ENCODE data around the gene CFL2.
"Not testable (repeated sequence)": the region's sequence is repeated elsewhere in the genome, so short reads cannot be mapped to it uniquely, and the experiment has no call there.

CFL2 gene

DNA sequence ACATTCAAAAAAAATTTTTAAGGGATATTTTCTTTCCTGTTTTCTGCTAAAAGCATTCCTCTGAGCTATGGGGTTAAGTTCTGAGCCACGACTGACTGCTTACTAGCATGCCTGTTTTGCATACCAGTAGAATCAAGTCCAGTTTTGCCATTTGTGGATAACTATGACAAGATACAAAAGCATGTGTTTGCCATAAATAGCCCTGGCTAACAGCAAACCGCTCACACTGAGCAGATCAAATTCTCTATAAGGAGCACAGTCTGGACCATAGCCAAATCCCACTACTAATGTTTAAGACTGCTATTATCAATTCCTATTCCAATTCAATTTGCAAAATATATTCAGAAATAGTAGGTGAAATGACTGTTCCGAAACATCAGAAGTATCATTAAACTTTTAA is 3.2 kb downstream of the CFL2 start:
- DNase-seq, result no peak

DNA sequence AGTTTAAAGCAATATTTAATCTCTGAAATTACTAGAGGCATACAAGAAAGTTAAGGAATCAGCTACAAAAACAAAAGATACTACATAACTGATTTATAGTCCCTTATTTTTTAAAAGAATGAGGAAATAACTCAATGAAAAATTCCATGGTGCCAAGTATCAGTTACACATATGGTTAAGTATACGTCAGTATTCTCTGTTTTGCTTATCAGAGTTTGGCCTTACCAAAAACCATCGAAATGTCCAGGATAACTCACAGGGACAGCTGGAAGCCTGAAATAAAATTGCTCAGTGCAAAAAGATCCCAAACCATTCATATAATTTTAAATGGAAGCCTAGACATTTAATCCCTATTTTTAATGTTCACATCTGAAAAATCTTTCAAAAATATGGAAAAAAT is 3.6 kb downstream of the CFL2 start:
- DNase-seq, result no peak

DNA sequence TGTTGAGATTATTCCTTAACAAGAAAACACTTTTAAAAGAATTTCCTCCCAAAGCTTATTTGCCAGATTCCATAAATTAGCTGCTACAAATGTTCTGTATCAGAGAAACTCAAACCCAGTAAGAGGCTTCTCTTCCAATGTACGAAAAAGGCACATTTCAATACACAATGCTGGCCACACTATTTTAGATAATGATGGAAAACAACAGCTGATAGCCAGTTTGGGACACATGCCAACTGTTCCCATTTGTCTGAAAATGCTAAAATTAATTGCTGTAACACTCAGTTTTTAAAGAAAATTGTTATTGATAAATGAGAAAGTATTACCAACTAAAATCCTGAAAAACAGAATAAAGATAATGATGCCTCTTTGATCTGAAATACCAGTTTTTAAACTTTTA is 4.4 kb downstream of the CFL2 start:
- DNase-seq, result no peak

DNA sequence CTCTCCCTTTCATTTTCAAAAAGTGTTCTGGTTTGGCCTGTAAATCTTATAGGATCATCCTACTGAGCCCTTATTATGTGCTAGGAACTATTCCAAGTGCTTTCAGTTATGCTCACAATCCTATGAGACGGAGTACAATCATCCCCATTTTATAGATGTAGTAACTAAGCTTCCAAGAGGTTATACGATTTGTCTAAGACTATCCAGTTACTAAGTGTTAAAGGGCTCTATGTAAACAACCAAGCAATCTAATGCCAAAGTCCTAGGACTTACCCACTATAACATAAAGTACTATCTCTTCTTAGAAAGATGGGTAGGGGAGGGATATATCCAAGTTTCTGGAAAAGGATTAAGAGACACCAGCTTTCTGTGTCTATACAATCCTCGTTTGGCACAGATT is 6.7 kb downstream of the CFL2 start:
- no peak for DNase-seq

DNA sequence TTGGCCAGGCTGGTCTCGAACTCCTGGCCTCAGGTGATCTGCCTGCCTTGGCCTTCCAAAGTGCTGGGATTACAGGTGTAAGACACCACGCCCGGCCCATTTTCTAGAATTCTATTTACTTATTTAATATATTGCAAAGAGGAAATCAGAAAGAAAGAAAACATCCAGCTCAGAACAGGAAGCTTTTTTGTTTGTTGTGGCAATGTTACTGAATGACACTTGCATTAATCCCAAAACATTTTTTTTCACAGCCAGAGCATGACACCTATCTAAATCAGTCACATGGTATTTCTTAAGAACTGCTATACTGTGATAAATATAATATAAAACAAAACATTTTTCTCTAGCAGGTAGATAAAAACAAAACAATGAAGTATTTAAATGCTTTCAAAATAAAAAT is 12.6 kb downstream of the CFL2 start:
- DNase-seq, result no peak

DNA sequence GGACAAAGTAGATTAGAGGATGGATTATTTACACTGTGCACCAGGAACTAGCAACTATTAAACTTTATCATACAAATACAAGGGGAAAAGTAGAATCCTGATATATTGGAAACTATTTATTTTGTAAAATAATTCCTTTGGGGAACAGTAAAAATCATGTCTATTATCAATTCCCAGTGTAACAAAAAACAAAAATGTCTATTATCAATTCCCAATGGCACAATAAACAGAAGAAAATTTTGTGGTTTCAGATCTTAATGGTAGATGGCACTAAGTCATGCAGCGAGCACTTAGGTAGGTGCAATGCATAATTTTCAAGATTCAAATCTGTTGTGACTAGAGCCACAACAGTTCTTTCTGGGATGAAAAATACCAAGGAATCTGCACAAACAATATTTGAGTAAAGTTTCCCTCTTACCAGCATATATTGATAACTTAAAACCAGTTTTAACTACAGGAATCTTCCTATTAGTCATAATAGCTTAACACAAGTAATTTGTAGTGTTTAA is 13.7 kb downstream of the CFL2 start:
- no peak for DNase-seq

DNA sequence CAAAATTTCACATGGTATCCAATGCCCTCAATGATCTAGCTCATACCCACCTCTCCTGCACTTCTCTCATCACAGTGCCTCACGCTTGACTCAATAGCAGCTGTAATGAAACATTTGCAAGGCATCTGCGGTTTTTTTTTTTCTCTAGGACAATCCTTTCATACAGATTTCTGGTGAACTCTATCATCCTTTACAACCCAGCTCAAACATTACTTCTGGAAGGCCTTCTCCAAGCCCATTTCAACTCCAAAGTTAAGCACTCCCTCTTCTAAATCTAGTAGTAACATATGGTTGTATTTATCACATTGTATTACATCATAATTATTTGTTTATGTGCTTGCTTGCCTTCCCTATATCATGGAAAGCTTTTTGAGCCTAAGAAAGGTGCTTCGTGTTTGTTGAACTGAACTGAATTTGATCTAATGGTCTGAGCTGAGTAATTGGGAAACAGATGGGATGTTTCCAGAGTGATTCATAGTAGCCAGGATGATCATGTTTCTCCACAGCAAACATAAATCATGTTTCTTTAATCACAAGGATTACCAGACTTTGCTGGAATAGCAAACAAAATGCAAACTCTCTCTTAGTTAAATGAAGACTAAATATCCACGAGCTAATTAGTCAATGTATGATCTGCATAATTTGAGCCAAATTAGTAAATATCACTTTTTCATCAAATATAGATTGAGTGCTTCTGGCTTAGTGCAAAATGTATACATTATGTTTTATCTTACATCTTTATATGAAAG is 14.3 kb downstream of the CFL2 start:
- DNase-seq, result no peak

DNA sequence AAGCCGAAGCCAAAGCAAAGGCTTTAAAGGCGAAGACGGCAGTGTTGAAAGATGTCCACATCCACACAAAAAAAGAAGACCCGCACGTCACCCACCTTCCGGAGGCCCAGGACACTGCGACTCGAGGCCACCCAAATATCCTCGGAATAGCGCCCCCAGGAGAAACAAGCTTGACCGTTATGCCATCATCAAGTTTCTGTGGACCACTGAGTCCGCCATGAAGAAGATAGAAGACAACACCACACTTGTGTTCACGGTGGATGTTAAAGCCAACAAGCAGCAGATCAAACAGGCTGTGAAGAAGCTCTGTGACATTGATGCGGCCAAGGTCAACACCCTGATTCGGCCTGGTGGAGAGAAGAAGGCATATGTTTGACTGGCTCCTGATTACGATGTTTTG is 20.2 kb downstream of the CFL2 start:
- DNase-seq, result not testable (repeated sequence)

DNA sequence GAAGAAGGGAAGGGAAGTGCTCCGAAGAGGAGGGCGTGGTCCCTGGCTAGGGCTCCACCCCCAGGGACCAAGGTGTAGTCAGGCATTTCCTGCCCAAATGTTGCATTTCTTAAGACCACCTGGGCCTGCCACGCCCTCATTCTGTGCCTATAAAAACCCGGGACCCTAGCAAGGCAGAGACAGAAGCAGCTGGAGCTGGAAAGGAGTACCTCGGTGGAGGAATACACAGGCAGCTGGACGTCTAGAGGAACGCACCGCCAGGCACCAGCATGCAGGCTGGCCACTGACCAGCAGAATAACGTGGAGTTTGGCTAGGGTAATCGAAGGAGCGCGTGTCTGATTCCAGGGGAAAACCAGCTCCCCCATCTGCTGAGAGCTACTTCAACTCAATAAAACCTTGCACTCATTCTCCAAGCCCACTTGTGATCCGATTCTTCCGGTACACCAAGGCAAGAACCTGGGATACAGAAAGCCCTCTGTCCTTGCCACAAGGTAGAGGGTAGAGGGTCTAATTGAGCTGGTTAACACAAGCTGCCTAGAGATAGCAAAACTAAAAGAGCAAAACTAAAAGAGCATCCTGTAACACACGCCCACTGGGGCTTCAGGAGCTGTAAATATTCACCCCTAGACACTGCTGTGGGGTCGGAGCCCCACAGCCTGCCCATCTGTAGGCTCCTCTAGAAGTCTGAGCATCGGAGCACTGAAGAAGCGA is 21.0 kb downstream of the CFL2 start:
- peak; percentile 14 for DNase-seq

DNA sequence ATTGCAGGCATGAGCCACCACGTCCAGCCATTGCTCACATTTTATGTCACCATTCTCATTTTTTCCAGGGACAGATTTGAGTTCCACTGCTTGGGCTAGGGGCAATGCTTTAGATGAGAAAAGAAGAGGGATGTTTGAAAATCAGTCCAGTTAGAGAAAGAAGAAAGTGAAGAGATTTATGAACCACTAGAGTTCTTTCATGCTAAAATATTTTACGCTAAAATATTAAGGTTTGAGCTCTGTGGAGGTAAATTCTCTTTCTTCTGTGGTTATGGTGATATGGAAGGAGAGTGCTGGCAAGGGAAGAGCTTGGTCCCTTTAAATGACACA is 21.5 kb downstream of the CFL2 start:
- no peak for DNase-seq

DNA sequence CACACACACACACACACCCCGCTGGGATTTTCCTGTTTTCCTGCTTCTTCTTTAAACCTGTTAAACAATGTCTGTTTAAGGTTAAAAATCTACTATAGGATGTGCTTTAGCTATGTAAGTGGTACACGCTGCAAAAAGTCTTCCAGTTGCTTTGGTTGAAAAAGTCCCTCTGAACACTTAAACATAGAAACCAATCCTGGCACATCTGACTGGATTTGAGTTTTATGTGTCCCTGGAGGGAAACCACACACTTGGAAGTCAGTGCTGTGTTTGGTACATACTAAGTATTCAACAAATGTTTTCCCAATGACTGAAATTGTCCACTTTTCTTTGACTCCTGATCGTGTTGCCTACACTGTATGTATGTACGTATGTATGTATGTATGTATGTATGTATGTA is 22.0 kb downstream of the CFL2 start:
- no peak for DNase-seq

DNA sequence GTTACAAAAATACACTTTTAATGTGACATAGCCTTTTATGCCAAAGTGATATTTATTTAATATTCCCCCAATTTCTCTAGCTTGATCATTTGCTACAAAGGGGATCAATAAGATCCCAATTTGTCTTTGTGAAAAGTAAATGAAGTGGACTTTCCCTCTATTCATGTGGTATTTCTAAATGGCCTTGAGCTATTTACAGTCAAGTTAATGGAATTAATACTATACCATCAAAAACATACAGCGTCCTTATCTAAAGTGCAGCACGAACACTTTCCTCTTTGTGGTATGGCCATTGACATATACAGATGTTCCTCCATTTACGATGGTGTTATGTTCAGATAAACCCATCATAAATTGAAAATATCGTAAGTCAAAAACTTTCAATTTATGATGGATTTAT is 23.2 kb downstream of the CFL2 start:
- no peak for DNase-seq

DNA sequence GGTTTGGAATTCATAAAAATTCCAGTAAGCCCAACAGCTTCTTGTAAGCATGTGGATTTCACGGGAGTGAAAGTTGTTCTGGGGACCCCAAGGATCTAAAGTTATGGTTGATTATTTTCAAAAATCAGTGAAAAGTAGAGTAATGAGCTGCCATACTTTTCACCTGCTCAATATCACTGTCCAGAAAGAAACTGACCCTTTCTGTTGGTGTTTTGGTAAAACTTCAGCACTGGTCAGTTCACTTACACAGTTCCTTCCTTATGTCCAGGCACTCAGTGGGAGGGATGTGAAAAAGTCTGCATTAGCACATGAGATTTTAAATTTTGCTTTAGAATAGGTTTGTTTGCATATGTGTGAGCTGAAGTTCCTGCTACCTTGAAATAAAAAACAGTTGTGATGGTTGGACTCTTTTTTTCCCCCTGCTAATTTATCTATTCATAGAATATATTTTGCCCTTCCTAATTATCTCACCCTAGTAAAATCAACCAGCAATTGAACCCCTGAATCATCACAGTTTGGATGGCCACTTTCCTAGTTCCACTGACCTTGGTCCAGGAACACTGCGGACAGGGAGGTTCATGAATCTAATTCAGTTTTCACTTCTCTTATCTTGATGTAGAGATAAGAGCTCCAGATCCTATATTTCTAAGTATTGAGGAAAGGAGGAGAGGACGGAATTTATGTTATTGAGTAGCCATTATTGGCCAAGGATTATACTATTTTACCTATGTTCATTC is 25.8 kb downstream of the CFL2 start:
- DNase-seq, result no peak

DNA sequence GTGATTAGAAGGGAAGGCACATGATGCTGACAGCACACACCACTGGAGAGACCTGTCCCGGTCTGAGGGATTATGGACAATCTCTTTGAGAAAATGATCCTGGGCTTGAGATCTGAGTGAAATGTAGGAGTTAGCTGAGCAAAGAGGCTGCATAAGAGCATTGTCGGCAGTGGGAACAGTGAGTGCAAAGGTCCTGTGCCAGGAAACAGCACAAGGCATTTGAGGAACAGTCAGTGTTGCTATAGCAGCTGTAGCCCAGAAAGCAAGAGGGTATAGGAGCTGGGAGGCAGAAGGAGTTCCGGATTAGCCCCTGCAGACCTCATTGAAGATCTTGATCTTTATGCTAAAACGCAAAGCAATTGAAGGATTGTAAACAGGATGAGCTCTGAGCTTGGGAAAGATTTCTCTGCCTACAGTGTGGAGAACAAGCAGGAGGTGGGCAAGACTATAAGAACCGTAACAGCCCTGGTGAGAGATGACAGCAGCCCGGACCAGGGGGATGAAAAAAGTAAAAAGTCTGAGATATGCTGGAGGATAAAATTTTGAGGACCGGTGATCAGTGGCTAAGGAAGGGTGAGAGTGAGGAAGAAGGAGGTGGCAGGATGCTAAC is 28.5 kb downstream of the CFL2 start:
- no peak for DNase-seq

DNA sequence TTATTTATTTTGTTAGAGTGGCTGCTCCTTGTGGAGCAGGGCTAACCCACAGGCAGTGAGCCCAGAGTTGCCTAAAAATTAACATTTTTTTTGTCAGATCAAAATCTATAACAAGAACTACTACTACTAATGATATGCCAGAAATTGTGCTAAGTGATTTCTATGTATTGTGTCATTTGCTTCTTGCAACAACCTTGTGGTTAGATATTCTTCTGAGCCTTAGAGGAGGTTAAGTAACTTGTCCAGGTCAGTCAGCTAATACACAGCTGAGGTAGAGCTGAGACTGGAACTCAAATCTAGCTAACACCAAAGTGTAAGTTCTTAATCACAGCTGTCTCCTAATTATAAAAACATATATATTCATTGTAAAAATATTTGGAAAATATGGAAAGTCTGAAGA is 29.8 kb downstream of the CFL2 start:
- no peak for DNase-seq

DNA sequence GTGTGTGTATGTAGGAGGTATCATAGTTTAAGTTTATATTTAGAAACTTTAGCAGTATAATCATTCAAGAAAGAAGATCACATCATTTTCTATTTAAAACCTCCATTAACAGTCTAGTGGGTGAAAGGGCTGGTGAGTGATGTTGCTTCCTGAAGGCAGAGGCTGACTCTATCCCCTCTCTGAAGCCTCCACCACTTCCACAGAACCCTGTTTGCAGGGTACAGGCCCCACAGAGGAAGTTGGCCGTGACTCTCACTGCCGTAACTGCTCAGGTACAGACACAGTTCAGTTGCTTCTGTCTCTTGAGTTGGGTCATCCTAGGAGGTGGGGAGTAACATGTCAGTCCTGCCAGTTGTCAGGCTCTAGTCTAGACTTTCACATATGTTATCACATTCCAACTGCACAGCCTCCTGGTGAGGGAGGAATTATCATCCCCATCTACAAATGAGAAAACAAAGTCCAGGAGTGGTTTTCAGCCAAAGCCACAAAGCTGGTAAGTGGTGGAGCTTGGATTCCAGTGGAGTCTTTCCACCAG is 31.5 kb downstream of the CFL2 start:
- no peak for DNase-seq

DNA sequence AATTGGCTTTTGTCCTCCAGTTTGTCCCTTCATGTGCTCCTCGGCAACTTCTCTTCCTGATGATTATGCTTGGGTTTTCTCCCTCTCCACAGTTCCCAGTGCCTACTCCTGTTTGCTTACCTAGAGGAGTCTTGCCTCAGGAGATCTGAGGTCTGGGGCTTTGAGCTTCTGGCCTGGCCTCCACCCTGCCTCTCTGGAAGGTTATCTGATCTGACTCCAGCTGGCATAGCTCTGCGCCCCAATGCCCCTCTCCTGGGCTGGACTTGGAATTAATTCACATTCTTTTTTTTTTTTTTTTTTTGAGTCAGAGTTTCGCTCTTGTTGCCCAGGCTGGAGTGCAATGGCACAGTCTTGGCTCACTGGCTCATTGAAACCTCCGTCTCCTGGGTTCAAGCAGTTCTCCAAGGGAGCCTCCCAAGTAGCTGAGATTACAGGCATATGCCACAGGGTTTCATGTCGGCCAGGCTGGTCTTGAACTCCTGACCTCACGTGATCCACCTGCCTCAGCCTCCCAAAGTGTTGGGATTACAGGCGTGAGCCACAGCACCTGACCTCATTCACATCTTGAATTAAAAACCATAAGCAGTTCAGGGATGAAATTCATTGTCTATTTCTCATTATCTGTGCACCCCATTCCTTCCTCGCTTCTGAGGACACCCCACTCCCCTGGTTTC is 33.5 kb downstream of the CFL2 start:
- DNase-seq, result no peak

DNA sequence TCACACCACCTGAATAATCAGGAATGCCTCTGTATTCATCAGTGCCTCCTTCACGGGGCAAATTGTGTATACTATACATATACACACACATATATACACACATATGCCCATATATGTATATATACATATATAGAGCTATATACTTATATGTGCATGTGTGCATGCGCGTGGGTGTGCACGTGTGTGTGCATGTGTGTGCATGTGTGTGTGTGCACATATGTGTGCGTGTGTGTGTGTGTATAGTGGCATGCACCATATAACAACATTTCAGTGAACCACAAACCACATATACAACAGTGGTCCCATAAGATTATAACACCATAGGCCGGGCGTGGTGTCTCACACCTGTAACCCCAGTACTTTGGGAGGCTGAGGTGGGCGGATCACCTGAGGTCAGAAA is 35.7 kb downstream of the CFL2 start:
- no peak for DNase-seq

DNA sequence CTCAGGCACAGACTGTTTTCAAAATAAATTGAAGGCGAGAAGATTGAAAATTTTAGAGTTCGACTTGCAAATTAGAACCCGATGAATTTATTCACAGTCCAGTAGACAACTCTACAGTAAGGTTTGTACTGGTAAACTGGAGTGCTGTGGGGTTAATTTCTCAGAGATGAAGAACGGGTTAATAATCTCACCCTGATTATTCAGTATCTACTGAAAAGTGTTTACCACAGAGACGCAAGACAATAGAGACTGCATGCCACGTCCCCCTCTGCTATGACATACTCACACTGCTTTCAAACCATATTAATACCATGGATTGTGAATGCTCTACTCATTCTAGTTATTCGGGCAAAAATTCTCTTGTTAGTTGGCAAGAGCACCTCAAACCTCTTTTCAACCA is 36.1 kb downstream of the CFL2 start:
- DNase-seq, result no peak

DNA sequence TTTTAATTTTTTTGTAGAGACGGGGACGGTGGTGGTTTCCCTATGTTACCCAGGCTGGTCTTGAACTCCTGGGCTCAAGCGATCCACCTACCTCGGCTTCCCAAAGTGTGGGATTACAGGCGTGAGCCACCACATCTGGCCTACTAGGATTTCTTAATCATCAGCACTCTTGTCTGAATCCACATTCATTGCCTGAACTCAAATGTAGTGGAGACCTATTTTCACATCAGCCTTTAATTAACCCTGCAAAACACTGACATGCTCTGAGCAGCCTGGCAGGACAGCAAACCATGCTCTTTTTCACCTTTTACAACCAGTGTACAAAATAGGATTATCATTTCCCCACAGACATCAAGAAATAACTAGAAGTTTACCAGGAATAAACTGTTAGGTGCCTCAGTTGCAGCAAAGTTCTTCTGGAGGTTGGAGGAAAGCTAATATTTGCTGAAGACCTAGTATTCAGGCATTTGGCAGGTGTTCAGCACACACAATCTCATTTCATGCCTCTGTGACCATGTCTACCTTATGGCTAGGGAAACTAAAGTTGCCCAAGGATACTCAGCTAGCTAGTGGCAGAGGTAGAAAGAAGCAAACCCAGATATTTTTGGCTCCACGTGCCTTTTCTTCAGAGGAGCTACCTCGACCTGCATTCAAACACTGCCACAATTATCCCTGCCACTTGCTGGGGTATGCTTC is 37.7 kb downstream of the CFL2 start:
- DNase-seq, result no peak

DNA sequence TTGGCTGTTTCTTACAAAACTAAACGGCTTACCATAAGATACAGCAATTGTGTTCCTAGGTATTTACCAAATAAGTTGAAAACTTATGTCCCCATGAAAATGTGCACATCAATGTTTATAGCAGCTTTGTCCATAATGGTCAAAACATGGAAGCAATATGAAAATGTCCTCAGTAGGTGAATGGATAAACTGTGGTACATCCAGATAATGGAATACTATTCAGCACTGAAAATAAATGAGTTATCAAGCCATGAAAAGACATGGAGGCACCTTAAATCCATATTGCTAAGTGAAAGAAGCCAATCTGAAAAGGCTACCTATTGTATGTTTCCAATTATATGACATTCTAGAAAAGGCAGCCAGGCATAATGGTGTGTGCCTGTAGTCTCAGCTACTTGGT is 40.7 kb downstream of the CFL2 start:
- DNase-seq, result no peak

DNA sequence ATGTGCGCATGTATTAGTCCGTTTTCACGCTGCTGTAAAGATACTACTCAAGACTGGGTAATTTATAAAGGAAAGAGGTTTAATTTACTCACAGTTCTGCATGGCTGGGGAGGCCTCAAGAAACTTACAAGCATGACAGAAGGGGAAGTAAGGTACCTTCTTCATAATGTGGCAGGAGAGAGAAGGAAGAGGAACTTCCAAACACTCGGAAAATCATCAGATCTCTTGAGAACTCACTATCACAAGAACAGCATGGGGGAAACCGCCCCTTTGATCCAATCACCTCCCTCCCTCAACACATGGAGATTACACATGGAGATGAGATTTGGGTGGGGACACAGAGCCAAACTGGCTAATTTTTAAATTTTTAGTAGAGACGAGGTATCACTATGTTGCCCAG is 42.7 kb downstream of the CFL2 start:
- no peak for DNase-seq
